Activated T-helper 1 cell treated with anti-CD3 and anti-CD28 coated beads, Interleukin-12 subunit alpha, Interleukin-12 subunit beta, Interleukin-2, Interleukin-4 antibody, amounts not matched to agents 30 ng/mL and 10 ng/mL and 1 ng/mL, durations not matched to agents 14 hours and 24 hours and 36 hours (primary cell): ENCODE measurements around the gene CD93. TPM values are rescaled to one million over a fixed set of nuclear protein-coding genes. Genes with fewer than 3 reads are reported as not detected.
A peak's percentile ranks its signal among the peaks of the same experiment; 100 is the strongest.

ENCODE experiments used
- DNase-seq: peaks from one replicate; pipeline ENCODE4 v3.0.0; 2021; ENCODE audit warnings: low spot score
- H3K27ac Mint-ChIP-seq: one replicate; pipeline ENCODE4 v1.8.0; 2021; ENCODE audit warnings: mild to moderate bottlenecking, mixed read lengths
- H3K27me3 Mint-ChIP-seq: one replicate; pipeline ENCODE4 v1.8.0; 2022; ENCODE audit warnings: mild to moderate bottlenecking, moderate library complexity, mixed read lengths; ENCODE audit not compliant: insufficient read depth
- H3K36me3 Mint-ChIP-seq: one replicate; pipeline ENCODE4 v1.8.0; 2021; ENCODE audit warnings: low read depth, mixed read lengths
- H3K4me1 Mint-ChIP-seq: one replicate; pipeline ENCODE4 v1.8.0; 2021; ENCODE audit warnings: low read depth, mixed read lengths
- H3K4me3 Mint-ChIP-seq: one replicate; pipeline ENCODE4 v1.8.0; 2021; ENCODE audit warnings: mild to moderate bottlenecking, moderate library complexity, mixed read lengths
- H3K9me3 Mint-ChIP-seq: one replicate; pipeline ENCODE4 v1.8.0; 2021; ENCODE audit warnings: mixed read lengths
- intact Hi-C: fragments of 100-400 bp; cut with micrococcal nuclease; formaldehyde crosslinking; loops from one replicate; pipeline ENCODE4 v1.15.1; 2024
- total RNA-seq: library from RNA; stranded (reverse); gene quantifications from 2 replicates; pipeline ENCODE4 v1.2.3, GENCODE V29; 2022

The CD93 gene
- total RNA-seq, 1 donor from 2014 or later, result 1.2 TPM

GRCh38 chr20:23092861-23093495 lies 6.9 kb upstream of the CD93 start:
- Mint-ChIP-seq H3K9me3 (no peaks in the 10 kb centered on the region), H3K36me3 (no peaks in the 10 kb centered on the region), H3K27me3 (peaks cover 14% of the 10 kb centered on the region), H3K4me3 (no peak overlapping the region), H3K4me1 (peaks cover under 1% of the 10 kb centered on the region), H3K27ac (no peak overlapping the region)
- intact Hi-C loops, result no loop called here
- DNase-seq, result no peak

DNA sequence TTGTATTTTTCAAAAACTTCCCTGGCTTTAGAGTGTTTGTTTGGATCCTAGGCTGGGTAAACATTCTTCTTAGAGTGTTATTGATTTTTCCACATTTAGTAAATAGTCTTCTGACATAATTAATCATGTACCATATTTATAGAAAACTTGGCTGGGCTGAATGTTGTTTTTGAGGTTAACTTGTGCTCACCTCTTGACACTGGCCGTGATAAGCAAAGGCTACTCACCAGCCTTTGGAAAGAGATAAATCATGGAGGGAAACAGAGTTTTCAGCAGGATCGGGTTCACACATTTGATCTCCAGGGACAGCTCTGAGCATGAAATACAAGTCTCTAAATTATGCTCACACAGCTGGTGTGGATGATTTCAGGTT lies 6.2 kb upstream of the CD93 start:
- Mint-ChIP-seq H3K4me3 (no peak overlapping the region), H3K27ac (no peak overlapping the region), H3K4me1 (peaks cover 6% of the 10 kb centered on the region), H3K9me3 (no peaks in the 10 kb centered on the region), H3K27me3 (peaks cover 11% of the 10 kb centered on the region), H3K36me3 (no peaks in the 10 kb centered on the region)
- no peak for DNase-seq
- intact Hi-C loops, result no loop called here

DNA sequence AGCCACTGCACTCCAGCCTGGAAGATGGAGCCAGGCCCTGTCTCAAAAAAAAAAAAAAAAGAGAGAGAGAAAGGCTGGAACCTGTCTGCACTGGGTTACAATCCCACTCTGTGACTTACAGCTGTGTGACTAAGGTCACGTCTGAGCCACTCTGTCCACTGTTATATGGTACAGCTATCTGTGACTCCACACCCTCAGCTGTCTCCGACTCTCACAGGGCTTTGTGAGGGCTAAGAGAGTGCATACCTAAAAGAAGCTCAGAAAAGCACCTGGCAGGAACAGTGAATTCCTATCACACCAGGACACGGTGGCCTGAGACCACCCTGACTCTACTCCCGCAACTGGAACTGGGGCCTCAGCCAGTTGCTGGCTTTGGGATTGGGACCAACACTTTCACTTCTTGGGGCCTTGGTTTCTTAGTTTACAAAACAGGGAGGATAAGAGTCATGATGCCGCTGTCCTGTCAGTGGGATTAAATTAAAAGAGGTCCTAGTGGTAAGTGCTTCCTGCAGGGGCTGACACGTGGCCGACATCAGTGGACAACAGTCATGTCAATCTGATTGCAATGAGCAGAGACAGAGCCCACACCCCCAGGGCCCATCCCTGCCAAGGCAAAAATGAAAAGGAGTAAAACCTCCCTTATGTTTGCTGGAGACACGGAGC lies 5.7 kb upstream of the CD93 start:
- Mint-ChIP-seq H3K4me3 (no peak overlapping the region), H3K27ac (no peak overlapping the region), H3K27me3 (peaks cover 11% of the 10 kb centered on the region), H3K36me3 (no peaks in the 10 kb centered on the region), H3K9me3 (no peaks in the 10 kb centered on the region), H3K4me1 (peaks cover 8% of the 10 kb centered on the region)
- no peak for DNase-seq
- intact Hi-C loops, result no loop called here

- no peaks in the 10 kb centered on the region for H3K36me3 Mint-ChIP-seq
- H3K27ac Mint-ChIP-seq, result no peak overlapping the region
- no peaks in the 10 kb centered on the region for H3K9me3 Mint-ChIP-seq
- no peak overlapping the region for H3K4me3 Mint-ChIP-seq
- H3K27me3 Mint-ChIP-seq, result peaks cover 9% of the 10 kb centered on the region
- no peak for DNase-seq
- intact Hi-C loops, result no loop called here
- peaks cover 17% of the 10 kb centered on the region for H3K4me1 Mint-ChIP-seq
These were observed 4.8 kb upstream of the CD93 start for GRCh38 chr20:23090878-23091277.

- H3K36me3 Mint-ChIP-seq, result no peaks in the 10 kb centered on the region
- DNase-seq, result no peak
- no peak overlapping the region for H3K4me3 Mint-ChIP-seq
- H3K4me1 Mint-ChIP-seq, result peaks cover 17% of the 10 kb centered on the region
- no peaks in the 10 kb centered on the region for H3K9me3 Mint-ChIP-seq
- no peak overlapping the region for H3K27ac Mint-ChIP-seq
- intact Hi-C loops, result no loop called here
- H3K27me3 Mint-ChIP-seq, result peaks cover 7% of the 10 kb centered on the region
These were observed 4.0 kb upstream of the CD93 start for GRCh38 chr20:23090147-23090546.

DNA sequence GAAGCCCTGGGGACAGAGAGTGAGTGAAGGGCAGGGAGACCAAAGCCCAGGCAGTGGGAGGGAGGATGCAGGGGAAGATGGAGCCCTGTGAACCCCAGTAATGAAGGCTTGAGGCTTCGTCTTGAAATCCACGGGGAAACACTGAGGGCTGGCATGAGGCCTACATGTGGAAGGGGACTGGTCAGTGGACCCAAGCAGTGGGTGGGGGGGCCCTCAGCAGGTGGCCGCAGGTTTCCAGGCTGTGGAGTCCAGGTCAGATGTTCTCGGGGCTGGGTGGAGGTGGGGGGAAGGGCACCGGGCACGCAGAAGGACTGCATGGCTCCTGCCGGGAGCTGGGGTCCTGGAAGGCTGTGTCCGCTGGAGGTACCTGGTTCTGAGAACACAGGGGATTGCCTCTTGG lies 2.7 kb upstream of the CD93 start:
- no peak overlapping the region for H3K27ac Mint-ChIP-seq
- intact Hi-C loops, result no loop called here
- no peak overlapping the region for H3K4me3 Mint-ChIP-seq

DNA sequence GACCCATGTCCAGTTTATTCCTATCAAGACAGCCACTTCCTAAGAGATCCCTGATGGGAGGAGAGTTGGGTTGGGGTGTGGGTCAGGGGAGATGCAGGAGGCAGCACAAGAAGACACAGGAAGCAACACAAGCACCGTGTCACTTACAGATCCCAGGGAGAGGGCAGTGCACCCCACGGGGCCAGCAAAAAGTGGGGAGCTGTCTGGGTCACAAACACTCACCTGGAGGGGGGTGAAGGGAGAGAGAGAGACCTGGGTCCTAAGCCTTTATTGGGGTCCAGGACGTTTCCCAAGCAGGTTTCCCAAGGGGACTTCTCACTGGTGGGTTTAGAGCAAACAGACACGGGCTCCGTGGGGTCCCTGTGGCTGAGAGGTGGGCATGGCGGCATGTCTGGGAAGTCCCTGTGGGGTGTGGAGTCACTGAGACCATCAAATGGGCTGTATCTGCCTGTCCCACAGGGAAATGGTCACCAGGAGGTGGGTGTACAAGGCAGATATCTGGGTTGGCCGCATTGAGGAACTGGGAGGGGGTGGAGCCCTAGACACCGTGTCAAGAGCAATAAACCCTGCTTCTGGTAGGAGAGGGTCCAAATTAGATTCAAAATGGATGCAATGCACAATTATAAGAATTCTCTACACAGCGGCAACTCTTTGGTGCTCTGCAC lies 1.6 kb upstream of the CD93 start:
- Mint-ChIP-seq H3K4me1 (peaks cover 23% of the 10 kb centered on the region), H3K27ac (no peak overlapping the region), H3K27me3 (peaks cover 4% of the 10 kb centered on the region), H3K9me3 (no peaks in the 10 kb centered on the region), H3K4me3 (no peak overlapping the region), H3K36me3 (no peaks in the 10 kb centered on the region)
- no peak for DNase-seq
- intact Hi-C loops, result loop anchor here (2.0 kb wide), 1 partner anchor 55 kb away; no protein-coding TSS in a partner anchor

More for the DNA sequence above, 2.7 kb upstream of the CD93 start:
- Mint-ChIP-seq H3K9me3 (no peaks in the 10 kb centered on the region), H3K4me1 (peaks cover 17% of the 10 kb centered on the region), H3K36me3 (no peaks in the 10 kb centered on the region), H3K27me3 (peaks cover 7% of the 10 kb centered on the region)
- no peak for DNase-seq

- Mint-ChIP-seq H3K27ac (peak overlapping the region; percentile 87), H3K4me3 (peak overlapping the region; percentile 69), H3K27me3 (peaks cover 4% of the 10 kb centered on the region), H3K4me1 (peaks cover 28% of the 10 kb centered on the region), H3K9me3 (no peaks in the 10 kb centered on the region), H3K36me3 (no peaks in the 10 kb centered on the region)
- intact Hi-C loops, result loop anchor here (1.0 to 2.0 kb wide), 2 partner anchors 56 to 60 kb away; no protein-coding TSS in a partner anchor
- no peak for DNase-seq
These were observed 847 bp upstream of the CD93 start for GRCh38 chr20:23086931-23087411.

GRCh38 chr20:23085436-23086055 lies 578 bp downstream of the CD93 start:
- intact Hi-C loops, result loop anchor here (1.0 to 2.0 kb wide), 2 partner anchors 57 to 62 kb away; no protein-coding TSS in a partner anchor
- no peak overlapping the region for H3K4me3 Mint-ChIP-seq
- H3K9me3 Mint-ChIP-seq, result no peaks in the 10 kb centered on the region
- H3K36me3 Mint-ChIP-seq, result no peaks in the 10 kb centered on the region
- peaks cover 7% of the 10 kb centered on the region for H3K27me3 Mint-ChIP-seq
- no peak overlapping the region for H3K27ac Mint-ChIP-seq
- DNase-seq, result no peak
- peaks cover 30% of the 10 kb centered on the region for H3K4me1 Mint-ChIP-seq

DNA sequence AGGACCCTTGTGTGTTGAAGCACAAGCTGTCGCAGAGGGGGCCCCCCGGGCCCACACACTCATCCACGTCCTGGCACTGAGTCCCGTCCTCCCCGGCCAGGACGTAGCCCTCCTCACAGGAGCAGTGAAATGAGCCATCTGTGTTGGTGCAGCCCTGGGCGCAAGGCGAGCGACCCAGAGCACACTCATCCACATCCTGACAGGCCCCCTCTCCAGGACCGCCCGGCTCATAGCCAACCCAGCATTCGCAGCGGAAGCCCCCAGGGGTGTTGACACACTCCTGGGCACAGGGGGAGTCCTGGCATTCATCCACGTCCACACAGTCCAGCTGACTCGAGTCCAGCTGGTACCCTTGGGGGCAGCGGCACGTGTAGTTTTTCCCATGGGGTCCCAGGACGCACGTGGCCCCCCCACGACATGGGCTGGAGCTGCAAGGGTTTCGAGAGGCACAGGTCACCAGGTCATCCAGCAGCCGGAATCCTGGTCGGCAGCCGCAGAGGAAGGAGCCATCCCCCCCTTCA lies 1.2 kb downstream of the CD93 start:
- no peak overlapping the region for H3K4me3 Mint-ChIP-seq
- H3K4me1 Mint-ChIP-seq, result peaks cover 30% of the 10 kb centered on the region
- H3K27ac Mint-ChIP-seq, result no peak overlapping the region
- DNase-seq, result no peak
- H3K27me3 Mint-ChIP-seq, result peaks cover 7% of the 10 kb centered on the region
- no peaks in the 10 kb centered on the region for H3K9me3 Mint-ChIP-seq
- H3K36me3 Mint-ChIP-seq, result no peaks in the 10 kb centered on the region
- intact Hi-C loops, result no loop called here

DNA sequence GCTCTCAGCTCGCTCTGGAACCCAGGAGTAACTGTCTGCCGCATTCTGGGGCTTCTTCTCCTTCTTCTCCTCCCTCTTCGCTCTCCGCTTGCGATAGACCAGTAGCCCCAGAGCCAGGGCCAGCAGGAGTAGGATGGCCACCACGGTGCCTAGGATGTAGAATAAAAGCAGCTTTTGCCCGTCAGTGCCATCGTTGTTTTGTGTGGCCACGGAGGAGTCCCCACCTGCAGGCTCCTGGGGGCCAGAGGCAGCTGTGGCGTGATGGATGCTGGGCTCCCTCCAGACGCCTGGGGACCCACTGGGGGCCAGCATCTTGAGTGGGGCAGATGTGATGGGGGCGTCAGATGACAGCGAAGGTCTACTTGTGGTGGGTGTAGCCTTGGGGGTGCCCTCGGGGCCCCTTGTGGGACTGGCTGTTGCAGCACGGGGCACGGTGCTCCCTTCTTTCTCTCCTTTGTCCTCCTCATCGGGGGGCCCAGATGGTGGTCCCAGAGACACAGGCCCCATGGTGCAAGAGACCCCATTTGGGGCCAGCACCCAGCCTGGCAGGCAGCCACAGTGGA lies 1.8 kb downstream of the CD93 start:
- peaks cover 10% of the 10 kb centered on the region for H3K27me3 Mint-ChIP-seq
- intact Hi-C loops, result no loop called here
- no peak overlapping the region for H3K27ac Mint-ChIP-seq
- no peak overlapping the region for H3K4me3 Mint-ChIP-seq
- no peaks in the 10 kb centered on the region for H3K9me3 Mint-ChIP-seq
- no peaks in the 10 kb centered on the region for H3K36me3 Mint-ChIP-seq
- peaks cover 30% of the 10 kb centered on the region for H3K4me1 Mint-ChIP-seq
- no peak for DNase-seq

DNA sequence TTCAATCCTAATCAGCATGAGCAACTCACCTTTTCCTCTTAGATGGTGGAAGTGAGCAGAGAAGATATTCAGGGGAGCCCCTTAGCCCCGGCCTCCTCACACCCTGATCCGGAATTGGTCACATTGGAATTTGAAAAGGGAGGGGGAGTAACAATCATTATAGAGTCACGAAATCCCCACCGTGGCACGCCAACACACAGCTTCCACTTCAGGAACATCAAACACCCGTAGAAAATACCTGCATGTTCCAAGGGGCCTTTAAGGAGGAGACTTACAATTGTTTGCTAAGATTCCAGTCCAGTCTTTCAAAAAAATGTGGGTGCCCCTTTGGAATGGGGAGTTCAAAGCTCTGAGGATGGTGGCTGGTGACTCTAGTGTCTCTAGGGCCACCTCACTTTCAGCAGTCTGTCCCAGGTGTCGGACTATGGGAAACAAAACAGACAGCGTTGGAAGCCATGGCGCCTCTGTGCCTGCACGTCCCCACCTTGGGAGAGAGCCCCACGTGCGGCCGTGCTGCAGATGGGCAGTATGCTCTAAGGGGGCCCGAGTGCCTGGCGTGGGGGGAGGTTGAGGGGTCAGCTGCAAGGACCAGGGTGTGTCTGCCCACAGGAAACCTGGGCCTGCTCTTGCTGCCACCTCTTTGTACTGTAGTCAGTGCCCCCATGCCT lies 2.4 kb downstream of the CD93 start:
- Mint-ChIP-seq H3K4me3 (no peak overlapping the region), H3K36me3 (no peaks in the 10 kb centered on the region), H3K4me1 (peaks cover 30% of the 10 kb centered on the region), H3K27ac (no peak overlapping the region), H3K27me3 (peaks cover 15% of the 10 kb centered on the region), H3K9me3 (no peaks in the 10 kb centered on the region)
- no peak for DNase-seq
- intact Hi-C loops, result no loop called here
